Karpas-422 (cell line): ENCODE measurements around the gene PMPCB. TPM values are rescaled to one million over a fixed set of nuclear protein-coding genes. Genes with fewer than 3 reads are reported as not detected.
"Not testable (repeated sequence)": the region's sequence is repeated elsewhere in the genome, so short reads cannot be mapped to it uniquely, and the experiment has no call there.

Source experiments
- DNase-seq: peaks from one replicate; pipeline ENCODE4 v3.0.0-alpha.2; 2015
- H2AFZ ChIP-seq: fragments of 200-600 bp; sonication (generic); 2 replicates; pipeline ENCODE4 v1.6.1; 2014; ENCODE audit warnings: antibody characterized with exemption, low read length, mixed read lengths
- H3K27ac ChIP-seq: fragments of 200-600 bp; sonication (generic); 2 replicates; pipeline ENCODE4 v1.5.1; 2014; ENCODE audit warnings: mild to moderate bottlenecking, low read length, moderate library complexity
- H3K27me3 ChIP-seq: fragments of 200-600 bp; sonication (generic); 2 replicates; pipeline ENCODE4 v1.6.1; 2014; ENCODE audit warnings: low read length, mixed read lengths
- H3K36me3 ChIP-seq: fragments of 200-600 bp; sonication (generic); 2 replicates; pipeline ENCODE4 v1.6.1; 2014; ENCODE audit warnings: low read length, mixed read lengths; ENCODE audit not compliant: insufficient read depth
- H3K4me1 ChIP-seq: fragments of 200-600 bp; sonication (generic); 2 replicates; pipeline ENCODE4 v1.6.1; 2014; ENCODE audit warnings: mild to moderate bottlenecking, low read length, mixed read lengths
- H3K4me2 ChIP-seq: fragments of 200-600 bp; sonication (generic); 2 replicates; pipeline ENCODE4 v1.6.1; 2014; ENCODE audit warnings: low read length, low read depth, mild to moderate bottlenecking; ENCODE audit not compliant: poor library complexity, severe bottlenecking
- H3K4me3 ChIP-seq: fragments of 200-600 bp; sonication (generic); 2 replicates; pipeline ENCODE4 v1.5.1; 2014; ENCODE audit warnings: mild to moderate bottlenecking, antibody characterized with exemption, low read length, mixed read lengths
- H3K79me2 ChIP-seq: fragments of 200-600 bp; sonication (generic); 2 replicates; pipeline ENCODE4 v1.6.1; 2014; ENCODE audit warnings: mild to moderate bottlenecking, low read length, mixed read lengths
- H3K9ac ChIP-seq: fragments of 200-600 bp; sonication (generic); 2 replicates; pipeline ENCODE4 v1.6.0; 2014; ENCODE audit warnings: low read length
- H3K9me2 ChIP-seq: fragments of 200-600 bp; sonication (generic), shearing (Covaris generic); replicated peaks from 2 replicates; pipeline ENCODE4 v1.6.0; 2014; ENCODE audit warnings: mild to moderate bottlenecking, low read length, moderate library complexity; ENCODE audit not compliant: insufficient read depth
- H3K9me3 ChIP-seq: fragments of 300-700, 200-600 bp; sonication (generic); 2 replicates; pipeline ENCODE4 v1.6.1; 2014; ENCODE audit warnings: low read length, mixed read lengths
- H4K20me1 ChIP-seq: fragments of 200-600 bp; sonication (generic); 2 replicates; pipeline ENCODE4 v1.6.1; 2014; ENCODE audit warnings: mild to moderate bottlenecking, antibody characterized with exemption, low read length, low read depth; ENCODE audit not compliant: insufficient read depth
- total RNA-seq: library from RNA; depleted of rRNA; stranded (reverse); fragments of >200 nt; shearing (Covaris generic); gene quantifications from 2 replicates; pipeline ENCODE4 v1.2.3, GENCODE V29; 2014; ENCODE audit warnings: low replicate concordance; rRNA removed

PMPCB gene, protein sequence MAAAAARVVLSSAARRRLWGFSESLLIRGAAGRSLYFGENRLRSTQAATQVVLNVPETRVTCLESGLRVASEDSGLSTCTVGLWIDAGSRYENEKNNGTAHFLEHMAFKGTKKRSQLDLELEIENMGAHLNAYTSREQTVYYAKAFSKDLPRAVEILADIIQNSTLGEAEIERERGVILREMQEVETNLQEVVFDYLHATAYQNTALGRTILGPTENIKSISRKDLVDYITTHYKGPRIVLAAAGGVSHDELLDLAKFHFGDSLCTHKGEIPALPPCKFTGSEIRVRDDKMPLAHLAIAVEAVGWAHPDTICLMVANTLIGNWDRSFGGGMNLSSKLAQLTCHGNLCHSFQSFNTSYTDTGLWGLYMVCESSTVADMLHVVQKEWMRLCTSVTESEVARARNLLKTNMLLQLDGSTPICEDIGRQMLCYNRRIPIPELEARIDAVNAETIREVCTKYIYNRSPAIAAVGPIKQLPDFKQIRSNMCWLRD
- 74.6 and 117 TPM in 2 replicates for total RNA-seq

GRCh38 chr7:103296901-103297836, at the start of gene PMPCB:
Gene PMPCB, plus strand, starts transcription at chr7:103297435. Its CDS starts 25 bp downstream, at chr7:103297460.
- H2AFZ ChIP-seq = peak within 1 kb of the TSS; percentile 53
- H3K79me2 ChIP-seq = peaks cover 44% of the 10 kb centered on the region
- DNase-seq = peak; percentile 98
- peak within 1 kb of the TSS; percentile 81 for H3K4me2 ChIP-seq
- H4K20me1 ChIP-seq = no peaks in the 10 kb centered on the region
- H3K4me1 ChIP-seq = peaks cover 30% of the 10 kb centered on the region
- peaks cover 30% of the 10 kb centered on the region for H3K36me3 ChIP-seq
- H3K27ac ChIP-seq = peak within 1 kb of the TSS; percentile 91
- no peaks in the 10 kb centered on the region for H3K27me3 ChIP-seq
- H3K9ac ChIP-seq = peak within 1 kb of the TSS; percentile 88
- no peaks in the 10 kb centered on the region for H3K9me3 ChIP-seq
- H3K9me2 ChIP-seq = no peaks in the 10 kb centered on the region
- peak within 1 kb of the TSS; percentile 83 for H3K4me3 ChIP-seq

GRCh38 chr7:103253699-103254506, 43.3 kb upstream of the PMPCB start:
- not testable (repeated sequence) for H3K4me1 ChIP-seq, H3K4me2 ChIP-seq, H3K27ac ChIP-seq, H3K4me3 ChIP-seq, H3K36me3 ChIP-seq, DNase-seq, H2AFZ ChIP-seq, H3K9me2 ChIP-seq, H3K79me2 ChIP-seq, H3K27me3 ChIP-seq, H3K9ac ChIP-seq, H4K20me1 ChIP-seq, H3K9me3 ChIP-seq

DNA sequence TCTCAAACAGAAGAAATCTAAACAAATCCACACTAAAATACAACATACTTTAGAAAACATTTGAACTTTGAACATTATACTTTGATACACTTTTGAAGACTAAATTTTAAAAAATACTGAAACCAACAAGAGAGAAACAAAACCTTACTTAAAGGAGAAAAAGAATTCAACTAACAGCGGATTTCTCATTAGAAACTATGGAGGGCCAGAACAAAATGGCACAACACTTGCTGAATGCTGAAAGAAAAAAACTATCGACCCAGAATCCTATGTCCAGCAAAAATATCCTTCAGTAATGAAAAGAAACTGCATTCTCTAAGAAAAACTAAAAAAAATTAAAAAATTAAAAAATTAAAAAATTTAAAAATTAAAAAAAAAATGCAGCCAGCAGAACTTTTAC, 33.2 kb upstream of the PMPCB start:
- not testable (repeated sequence) for H3K79me2 ChIP-seq, H3K9me2 ChIP-seq, H3K4me2 ChIP-seq, H2AFZ ChIP-seq, DNase-seq, H3K9ac ChIP-seq, H3K4me1 ChIP-seq, H3K36me3 ChIP-seq, H3K4me3 ChIP-seq, H3K9me3 ChIP-seq, H4K20me1 ChIP-seq, H3K27ac ChIP-seq, H3K27me3 ChIP-seq

- H3K9ac ChIP-seq, H4K20me1 ChIP-seq, H2AFZ ChIP-seq, H3K9me3 ChIP-seq, H3K79me2 ChIP-seq, H3K4me1 ChIP-seq, H3K9me2 ChIP-seq, H3K4me3 ChIP-seq, H3K4me2 ChIP-seq, H3K27me3 ChIP-seq, H3K36me3 ChIP-seq, DNase-seq, H3K27ac ChIP-seq: not testable (repeated sequence)
Observed at GRCh38 chr7:103266229-103266628, 31.0 kb upstream of the PMPCB start.

DNA sequence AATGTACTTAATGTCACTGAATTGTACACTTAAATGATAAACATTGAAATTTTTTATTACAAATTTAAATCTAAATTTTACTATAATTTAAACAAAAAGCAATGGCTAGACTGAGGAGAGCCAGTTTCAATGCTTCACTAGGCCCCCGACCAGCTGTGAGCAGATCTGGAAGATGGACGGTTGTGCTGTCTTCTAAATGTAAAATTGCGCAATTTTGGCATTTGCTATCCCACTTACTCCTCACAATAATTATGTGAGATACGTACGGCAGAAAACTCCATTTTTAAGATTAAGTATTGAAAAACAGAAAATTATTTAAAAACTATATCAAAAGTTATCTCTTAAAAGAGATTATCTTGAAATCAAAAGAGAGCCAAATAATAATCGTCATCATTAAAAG, 23.9 kb upstream of the PMPCB start:
- H2AFZ ChIP-seq, H3K27ac ChIP-seq, H3K9me2 ChIP-seq, H3K4me2 ChIP-seq, H3K79me2 ChIP-seq, H4K20me1 ChIP-seq, H3K27me3 ChIP-seq, H3K36me3 ChIP-seq, H3K9me3 ChIP-seq, H3K9ac ChIP-seq, H3K4me3 ChIP-seq, DNase-seq: not testable (repeated sequence)
- H3K4me1 ChIP-seq = peaks cover 14% of the 10 kb centered on the region

GRCh38 chr7:103274867-103275266, 22.4 kb upstream of the PMPCB start:
- not testable (repeated sequence) for H3K36me3 ChIP-seq, H3K27me3 ChIP-seq, H3K9ac ChIP-seq, H2AFZ ChIP-seq, H3K27ac ChIP-seq, H3K4me3 ChIP-seq, H3K9me3 ChIP-seq, H3K9me2 ChIP-seq, H3K4me2 ChIP-seq, H4K20me1 ChIP-seq, DNase-seq
- Histone ChIP-seq H3K79me2 (peaks cover 16% of the 10 kb centered on the region), H3K4me1 (peaks cover 19% of the 10 kb centered on the region)

GRCh38 chr7:103278195-103278594, 19.0 kb upstream of the PMPCB start:
- peak overlapping the region; percentile 57 for H3K4me3 ChIP-seq
- peak overlapping the region; percentile 70 for H3K4me2 ChIP-seq
- H4K20me1 ChIP-seq = not testable (repeated sequence)

More at GRCh38 chr7:103278195-103278594, 19.0 kb upstream of the PMPCB start:
- DNase-seq, H3K27me3 ChIP-seq, H3K9me3 ChIP-seq, H3K27ac ChIP-seq, H3K9me2 ChIP-seq, H2AFZ ChIP-seq, H3K36me3 ChIP-seq: not testable (repeated sequence)
- H3K79me2 ChIP-seq = peaks cover 16% of the 10 kb centered on the region
- H3K9ac ChIP-seq = peak overlapping the region; percentile 37; the same call in 1 of the 2 replicates
- peaks cover 27% of the 10 kb centered on the region for H3K4me1 ChIP-seq
